Activated CD4-positive, alpha-beta T cell treated with anti-CD3 and anti-CD28 coated beads for 1 hour (primary cell): ENCODE results near the gene COLEC12.

Experiments used
- DNase-seq: peaks from one replicate; pipeline ENCODE4 v3.0.0-alpha.2; 2020

The COLEC12 gene

DNA sequence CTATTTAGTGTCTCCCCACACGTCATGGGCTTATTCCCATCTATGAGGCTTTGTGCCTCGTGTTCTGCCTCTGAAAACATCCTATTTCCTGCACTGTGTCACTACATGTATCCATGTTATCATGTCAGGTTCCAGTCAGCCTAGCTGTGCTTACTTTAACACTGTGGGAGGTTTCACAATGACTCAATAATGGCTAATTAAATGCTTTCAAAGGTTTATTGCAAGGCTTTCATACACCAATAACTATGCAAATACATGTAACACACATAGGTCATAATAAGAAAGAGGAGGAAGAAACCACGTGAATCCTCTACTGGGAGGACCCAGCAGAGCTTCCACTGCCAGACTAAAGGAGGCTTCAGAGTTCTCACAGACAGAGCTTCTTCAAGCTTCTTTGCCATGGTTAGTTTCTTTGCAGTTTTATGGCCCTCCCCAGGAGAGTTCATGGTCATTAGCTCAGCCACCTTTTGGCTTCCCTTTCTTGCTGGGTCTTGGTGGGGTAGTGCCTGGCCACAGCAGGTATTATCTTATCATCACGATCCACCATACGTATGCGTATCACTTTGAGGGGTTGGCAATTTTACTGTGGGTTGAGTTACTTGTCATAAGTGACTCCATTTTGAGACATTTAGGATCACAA is 5.1 kb upstream of the COLEC12 start:
- no peak for DNase-seq

DNA sequence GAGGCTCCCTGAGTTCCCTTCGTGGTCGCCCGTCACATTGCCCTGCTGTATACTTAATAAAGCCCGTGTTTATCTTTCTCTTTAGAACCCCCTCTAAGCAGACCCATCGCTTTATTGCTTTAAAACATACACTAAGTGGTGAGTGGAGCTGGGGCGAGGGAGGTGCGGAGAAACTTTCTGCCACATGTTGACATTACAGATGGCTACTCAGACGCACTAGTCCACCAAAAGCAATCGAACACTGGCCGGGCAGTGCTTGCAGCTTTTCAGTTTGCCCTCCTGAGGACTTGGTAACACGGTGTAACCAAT is 859 bp upstream of the COLEC12 start:
- no peak for DNase-seq

DNA sequence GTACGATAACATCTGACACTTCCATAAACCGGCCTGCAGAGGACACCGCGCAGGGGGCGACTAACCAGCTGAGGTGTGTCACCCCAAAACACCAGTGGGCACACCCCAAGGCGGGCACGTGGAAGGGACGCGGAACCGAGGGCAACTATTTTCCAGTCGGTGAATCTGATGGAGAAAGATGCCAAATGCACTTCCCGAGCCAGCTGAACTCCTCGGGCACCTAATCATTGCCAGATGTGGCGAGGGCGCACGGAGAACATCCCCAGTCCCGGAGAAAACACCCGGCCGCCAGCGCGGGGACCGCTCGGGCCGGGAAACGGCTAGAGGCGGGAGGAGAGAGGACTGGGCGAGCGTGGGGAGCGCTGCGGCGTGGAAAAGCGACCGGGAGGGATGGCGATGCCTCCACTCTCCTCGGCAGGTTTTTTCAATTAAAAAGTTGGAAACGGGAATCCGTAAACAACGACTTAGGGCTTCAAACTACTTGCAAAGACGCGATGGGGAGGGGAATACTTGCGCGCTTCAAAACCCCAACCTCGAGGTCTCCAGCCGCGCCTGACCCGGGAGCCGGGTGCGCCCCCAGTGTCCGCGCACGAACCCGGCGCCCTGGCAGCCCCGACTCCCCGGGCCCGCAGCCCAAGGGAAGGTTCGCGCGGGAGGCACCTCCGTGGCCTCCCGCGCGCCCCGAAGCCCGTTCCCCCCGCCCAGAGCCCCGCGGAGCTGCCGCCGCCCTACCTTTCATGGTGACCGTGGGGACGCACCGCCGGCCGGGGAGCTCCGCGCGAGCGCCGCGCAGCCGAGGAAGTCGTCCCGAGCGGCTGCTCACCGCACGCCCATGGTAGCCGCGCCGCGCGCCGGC is 497 bp downstream of the COLEC12 start:
- DNase-seq = no peak

DNA sequence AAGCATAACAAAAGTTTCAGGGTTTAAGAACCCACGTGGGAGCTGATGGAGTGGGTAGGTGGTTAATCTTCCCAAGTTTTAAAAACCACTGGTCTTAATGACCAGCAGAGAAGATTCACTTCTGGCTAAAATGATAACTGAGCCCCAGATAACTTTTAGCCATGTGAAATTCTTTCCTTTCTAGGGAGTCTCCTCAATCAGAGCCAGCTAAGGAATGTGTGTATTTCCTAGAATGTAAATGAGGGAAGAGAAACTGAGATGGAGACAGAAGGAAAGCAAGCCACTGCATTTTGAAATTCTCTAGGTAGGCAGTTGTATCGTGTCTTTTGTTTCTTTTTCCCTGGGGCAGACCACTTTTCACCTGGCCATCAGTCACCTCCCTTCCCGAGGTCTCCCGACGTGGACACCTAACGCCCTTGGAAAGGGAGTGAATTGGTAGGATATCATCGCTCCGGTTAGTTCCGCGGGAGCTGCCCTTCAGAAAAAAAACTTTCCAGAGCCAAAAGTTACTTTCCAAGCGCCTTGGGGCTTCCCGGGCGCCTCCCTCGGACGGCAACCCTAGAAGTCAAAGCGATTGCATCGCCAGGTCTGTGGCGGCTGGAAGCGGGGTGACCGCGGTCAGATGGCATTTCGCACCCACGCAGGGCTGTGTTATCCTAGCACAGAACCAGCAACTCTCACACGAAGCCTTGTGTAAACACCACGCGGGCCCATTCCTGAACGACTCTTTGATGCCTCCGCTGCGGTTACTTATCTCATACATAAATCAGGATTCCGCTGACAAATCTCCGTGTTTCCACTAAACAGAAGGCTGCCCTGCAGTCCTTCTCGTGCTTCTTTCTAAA is 1.3 kb downstream of the COLEC12 start:
- no peak for DNase-seq

DNA sequence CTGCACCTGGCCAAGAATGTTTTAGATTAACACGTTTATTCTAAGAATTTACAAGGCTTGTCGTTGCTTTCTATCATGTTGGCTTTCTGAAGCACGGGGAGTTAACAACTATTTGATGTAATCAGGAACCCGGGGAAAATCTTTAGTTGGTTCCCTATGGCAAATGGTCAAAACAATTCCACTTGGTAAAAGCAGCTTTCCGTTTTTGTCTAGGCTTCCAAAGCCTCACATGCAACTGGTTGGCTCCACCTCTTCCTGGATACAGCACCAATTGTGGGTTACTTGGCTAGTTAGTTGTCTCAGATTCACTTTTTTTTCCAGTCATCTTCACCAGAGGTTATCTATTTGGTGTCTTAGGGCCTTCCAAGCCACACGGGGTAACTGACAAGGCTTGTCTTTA is 2.8 kb downstream of the COLEC12 start:
- DNase-seq = no peak

DNA sequence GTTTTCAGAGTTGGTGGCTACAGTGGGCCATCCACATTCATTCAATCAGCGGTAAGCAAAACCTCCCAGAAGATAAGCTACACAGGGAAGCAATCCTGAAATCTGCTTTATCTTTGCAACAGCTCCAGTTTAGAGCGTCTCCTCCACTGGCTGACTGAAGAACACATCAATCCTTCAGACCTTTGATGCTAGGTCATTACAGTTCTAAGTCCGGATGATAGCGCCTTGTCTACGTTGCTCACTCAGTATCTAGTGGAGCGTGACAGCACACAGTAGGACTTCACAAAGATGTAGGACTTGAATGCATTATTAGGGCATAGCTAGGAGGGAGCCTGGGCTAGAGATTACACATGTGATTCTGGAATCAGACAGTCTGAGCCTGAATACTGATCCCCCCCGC is 5.0 kb downstream of the COLEC12 start:
- DNase-seq = no peak

DNA sequence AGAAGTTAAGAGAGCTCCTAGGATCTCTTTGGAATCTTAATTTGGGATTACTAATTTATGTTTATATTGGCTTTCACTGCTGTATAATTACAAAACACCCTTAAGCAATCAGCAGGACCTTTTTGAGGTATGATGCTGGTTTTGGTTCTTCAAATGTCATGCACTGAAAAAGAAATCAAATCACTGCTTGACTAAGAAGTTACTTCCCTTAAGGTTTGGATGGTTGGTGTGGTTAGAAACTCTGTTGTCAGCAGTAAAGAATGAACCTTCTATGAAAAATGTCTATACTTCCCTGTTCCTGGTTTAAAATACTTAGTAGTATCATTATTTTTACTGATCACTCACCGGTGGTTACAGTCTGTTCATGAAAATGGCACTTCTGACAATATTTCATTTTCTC is 5.5 kb downstream of the COLEC12 start:
- no peak for DNase-seq

DNA sequence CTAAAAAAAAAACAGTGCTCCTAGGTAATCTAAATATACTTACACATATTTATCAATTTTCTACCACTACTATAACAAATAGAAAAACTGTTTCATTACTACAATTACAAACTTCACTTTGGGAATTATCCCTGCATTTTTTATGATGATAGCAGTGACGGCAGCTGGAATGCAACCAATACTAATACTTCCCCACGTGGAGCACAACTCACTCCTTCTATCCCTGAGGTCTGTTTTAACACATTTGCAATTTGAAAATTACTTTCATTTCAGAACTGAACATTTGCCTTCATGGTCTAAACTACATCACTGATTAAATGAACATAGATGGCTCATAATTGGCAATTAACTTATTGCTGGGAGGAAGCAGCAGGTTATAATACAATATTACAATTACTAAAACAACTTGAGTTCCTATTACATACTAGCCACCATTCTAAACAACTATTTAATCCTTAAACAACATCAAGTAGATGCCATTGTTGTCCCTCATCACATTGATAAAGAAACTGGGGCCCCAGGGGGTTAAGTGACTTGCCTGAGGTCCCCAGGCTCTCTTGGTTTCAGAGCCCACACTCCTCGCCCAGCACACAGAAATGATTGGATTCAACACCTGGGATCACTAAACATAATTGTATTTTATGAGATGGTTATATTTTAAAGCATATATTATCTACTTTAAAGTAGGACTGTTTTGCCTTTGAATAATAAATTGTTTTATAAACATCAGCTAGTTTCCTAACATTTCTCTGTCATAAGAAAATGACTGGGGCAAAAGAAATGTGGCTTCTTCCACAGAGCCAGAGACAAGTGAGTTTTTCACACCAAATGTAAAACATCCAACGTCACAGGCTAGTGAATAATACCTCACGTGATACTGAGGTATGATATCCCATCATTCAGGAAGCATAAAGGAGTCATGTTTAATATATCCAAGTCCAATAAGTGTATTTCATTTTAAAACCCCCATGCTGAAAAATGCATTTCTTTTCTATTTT is 6.2 kb downstream of the COLEC12 start:
- no peak for DNase-seq

DNA sequence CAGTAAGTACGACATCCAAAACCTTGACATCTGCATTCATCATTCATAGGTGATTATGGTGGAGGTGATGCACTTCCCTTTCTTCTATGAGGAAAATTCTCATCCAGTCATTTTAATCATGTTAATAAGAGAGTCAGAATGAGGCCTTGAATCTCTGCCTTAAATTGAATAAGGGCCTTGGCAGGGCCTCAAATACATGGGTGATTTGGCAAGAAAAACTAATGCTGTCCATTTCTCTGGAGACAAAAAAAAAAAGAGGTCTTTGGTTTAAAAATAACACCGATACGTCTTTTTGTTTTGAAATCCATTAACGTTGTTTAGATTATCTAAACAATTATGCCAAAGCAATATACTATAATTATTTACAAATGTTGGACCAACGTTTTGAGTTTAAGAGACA is 8.1 kb downstream of the COLEC12 start:
- DNase-seq = no peak

DNA sequence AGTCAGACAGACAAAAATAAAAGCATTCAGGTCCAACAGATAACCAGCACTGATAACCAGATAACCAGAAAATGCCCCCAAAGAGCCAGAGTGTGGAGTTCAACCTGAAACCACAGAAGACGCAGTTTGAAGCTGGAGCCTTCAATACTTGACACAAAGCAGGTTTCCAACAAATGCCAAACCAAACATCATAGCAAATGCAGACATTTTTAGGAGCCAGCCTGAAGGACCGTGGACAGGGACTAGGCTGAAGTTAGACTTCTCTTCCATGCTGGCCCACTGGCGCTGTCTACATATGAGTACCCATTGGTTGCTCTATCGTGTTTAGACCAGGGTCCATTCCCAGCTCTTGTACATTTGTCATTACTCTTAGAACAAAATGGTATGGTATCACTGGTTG is 9.9 kb downstream of the COLEC12 start:
- DNase-seq = no peak

DNA sequence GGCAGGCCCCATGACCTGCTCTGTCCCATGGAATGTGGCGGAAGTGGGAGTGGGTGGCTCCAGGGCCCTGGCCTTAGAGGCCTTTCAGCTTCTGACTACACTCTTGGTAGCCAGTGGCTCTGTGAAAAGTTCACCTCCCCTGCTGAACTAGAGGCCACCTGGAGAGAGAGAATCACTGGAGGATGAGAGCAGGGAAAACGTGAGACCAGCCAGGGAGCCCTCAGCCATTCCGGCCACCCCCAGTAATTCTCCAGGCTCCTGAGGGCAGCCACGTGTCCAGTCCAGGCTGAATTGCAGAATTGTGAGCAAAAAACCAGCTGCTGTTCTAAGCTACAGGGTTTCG is 10.5 kb downstream of the COLEC12 start:
- no peak for DNase-seq

DNA sequence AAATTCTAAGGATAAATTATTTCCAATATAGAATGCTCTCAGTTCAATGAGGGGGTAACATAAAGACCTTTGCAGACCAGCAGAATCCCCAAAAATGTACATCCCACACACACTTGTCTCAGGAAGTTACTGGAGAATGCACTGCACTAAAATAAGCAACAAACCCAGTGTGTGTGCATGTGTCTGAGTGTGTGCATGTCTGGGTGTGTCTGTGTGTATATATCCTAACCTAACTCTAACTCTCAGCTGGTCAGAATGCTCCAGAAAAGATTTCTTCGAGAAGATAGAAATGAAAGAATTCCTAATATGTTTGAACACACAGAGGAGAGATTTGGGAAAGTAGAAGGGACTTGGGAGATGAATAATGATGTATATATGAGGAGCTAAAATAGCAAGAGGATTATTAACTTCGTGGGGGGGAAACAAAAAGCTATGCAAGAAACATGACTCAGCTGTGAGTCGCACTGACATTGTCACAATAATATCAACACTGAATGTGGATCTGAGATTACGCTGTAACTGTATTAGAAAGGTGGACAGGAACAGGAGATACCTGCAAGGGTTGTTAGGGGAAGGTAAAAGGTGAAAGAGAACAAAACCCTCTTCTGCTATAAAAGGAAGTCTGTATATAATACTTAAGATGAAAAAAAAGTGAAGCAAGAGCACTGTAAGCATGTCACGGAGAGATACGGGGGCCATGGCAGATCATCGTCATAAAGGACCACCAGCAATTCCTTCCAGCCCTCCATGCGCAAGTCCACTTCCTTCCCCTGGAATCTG is 11.1 kb downstream of the COLEC12 start:
- DNase-seq = no peak

DNA sequence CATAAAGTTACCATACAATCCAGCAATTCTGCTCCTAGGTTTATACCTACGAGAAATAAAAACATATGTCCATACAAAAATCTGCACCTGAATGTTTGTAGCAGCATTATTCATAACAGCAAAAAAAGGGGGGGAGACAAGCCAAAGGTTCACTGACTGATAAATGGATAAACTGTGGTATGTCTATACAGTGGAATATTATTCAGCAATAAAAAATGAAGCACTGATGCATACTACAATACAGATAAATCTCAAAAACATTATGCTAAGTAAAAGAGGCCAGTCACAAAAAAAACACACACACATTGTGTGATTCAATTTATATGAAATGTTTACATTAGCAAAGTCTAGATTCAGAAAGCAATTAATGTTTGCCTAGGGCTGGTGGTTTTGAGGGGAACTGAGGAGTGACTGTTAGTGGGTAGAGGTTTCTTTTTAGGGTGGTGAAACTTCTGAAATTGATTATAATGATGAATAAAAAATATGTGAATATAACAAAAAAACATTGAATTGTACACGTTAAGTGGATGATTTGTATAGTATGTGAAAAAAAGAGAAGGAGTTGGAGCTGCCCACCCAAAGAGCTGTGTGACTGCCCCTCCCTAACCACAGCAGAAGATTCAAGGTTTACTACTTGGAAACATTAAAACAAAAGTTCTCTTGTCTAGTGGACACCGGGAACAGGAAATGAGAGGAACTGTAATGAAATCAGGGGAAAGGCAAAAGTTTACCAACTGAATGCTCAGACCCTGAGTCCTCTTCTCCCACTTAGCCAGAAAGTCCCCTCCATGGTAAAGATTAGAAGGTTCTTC is 13.4 kb downstream of the COLEC12 start:
- no peak for DNase-seq

DNA sequence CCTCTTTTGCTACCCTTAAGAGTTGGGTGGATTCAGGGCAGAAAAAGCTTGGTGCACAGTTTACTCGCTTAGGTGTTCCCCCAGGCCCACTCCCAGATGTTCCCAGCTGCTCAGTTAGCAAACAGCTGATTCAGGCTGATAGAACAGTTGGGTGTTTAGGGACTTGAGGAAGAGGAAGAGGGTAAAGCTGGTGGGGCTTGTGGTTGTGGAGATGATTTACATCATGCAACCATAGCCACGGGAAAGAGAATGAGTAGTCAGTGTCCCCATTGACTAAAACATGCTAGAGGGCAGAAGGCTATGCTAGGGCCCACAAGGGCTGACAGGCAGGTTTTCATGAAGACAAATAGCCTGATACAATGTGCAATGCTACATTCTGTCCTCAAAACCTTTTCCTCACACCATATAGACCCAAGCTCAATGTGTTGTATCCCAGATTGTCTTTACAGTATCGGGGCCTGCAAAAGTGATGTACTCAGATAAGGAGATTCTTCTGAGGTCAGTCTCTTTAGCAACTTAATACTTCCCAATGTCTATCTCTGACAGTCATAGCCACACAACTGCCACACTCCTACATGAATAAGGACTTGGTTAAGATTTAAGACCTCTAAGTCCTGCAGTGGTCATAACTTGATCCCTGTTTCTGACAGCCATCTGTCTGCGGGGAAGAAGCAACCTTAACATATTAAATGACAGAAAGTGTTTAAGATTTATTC is 15.6 kb downstream of the COLEC12 start:
- DNase-seq = no peak

DNA sequence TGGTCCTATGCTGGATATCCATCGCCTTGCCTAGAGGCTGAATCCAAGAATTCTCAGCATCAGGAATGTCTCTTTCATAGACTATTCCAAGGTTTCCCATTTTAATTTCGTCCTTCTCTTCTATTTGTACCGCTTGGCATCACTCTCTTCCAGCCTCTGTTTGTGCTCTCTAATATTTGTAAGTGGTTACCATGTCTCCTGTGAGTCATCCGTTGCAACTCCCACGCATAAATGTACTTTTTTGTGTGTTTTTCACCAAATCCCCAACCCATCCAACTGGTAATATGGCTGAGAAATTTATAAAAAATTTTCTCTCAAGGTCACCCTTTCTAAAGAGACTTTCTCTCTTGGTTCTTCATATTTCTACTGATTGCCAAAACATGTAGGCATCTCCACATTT is 21.8 kb downstream of the COLEC12 start:
- DNase-seq = no peak

DNA sequence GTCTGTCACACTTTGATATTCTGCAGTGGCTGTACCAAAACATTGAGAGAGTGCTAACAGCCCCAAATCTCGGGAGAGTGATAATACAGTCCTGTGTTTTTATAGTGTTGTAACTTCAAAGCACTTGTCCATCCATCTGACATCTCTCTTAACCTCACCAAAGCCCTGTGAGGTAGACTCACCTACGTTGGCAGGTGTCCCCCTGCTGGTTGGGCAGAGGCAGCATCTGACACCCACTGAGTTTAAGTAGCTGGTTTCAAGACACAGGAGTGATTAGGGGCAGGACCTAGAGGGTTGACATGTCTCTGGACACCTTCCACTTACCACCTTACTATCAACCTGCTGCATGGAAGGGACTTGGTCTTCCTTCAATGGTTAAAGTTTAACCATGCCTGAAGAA is 22.9 kb downstream of the COLEC12 start:
- no peak for DNase-seq

DNA sequence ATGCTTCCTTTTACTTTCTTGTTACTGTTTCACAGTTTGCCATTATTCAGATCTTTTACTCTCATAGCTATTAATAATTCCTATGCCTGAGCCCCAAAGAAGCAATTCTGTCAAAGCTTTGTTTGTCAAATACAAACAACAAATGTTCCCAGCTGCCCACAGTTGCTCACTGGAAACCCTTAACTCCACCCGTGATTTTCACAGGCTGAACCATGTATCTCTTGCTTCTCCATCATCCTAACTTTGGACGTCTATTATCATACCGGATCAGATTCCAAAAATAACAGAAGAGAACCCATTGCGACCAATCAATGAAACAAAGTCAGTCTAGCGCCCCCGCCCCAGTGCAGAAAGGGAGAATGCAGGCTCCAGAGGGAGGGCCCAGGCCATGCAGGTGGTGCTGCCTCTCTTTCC is 24.2 kb downstream of the COLEC12 start:
- no peak for DNase-seq

DNA sequence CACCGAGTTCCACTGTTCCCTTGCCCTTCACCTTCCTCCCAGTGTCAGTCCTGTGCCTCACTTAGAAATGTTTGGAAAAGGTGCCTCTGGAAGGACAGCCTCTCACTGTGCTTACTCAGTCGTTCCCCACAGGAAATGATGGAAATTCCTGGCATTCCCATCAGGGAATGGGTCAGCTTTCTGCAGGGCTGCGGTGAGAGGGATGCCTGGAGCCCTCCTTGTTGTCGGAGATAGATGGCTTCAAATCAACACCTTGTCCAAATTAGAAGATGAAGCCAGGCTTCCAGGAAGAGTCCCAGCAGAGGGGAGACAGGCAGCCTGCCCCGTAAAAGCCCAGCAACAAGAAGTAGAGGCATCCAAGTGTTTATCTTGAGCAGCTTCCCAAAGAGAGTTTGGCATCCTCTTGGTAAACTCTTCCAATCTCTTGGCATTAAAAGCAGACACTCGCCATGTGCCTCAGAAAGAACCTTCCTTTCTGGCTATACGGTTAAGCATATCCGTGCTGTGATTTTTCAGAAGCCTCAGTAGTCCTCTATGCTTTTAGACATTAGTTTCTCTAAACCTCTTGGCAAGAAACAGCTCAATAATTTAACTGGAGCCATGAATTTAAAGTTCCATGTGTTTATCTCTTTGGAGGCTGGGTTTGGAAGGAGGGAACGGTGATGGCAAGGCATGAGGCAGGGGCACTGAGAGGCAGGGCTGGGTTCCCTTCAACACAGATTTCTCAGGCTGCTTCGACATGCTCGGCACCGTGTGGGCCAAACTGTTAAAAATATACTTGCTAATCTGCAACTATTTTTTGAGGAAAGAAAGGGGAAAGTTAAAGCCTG is 25.1 kb downstream of the COLEC12 start:
- no peak for DNase-seq

DNA sequence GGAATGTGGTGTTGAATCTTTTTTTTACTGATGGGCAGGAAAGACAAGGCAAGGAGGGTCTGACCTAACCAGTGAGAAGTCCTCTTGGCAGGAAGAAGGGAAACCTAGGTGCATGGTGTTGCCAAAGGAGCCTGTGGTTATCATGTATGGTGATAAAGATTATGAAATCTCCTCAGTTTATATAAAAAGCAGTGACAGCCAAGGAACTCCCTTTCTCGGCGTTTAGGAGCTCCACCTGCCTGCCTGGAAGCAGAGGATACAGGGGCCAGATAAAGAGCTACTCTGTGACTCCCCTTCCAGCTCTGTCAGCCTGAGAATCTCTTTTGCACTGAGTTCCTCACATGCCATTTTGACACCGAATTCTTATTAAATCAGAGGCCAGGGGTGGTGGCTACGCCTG is 26.1 kb downstream of the COLEC12 start:
- DNase-seq = no peak
